Left ventricle myocardium superior (tissue), 1 donor: ENCODE data around the gene MTCL1. TPM values are rescaled to one million over a fixed set of nuclear protein-coding genes. Genes with fewer than 3 reads are reported as not detected.

ENCODE experiments used
- ATAC-seq: fragments of 200-7000 bp; cut with Tn5 transposase; one replicate; pipeline ENCODE4 v1.9.1; 2020; ENCODE audit warnings: mild to moderate bottlenecking, moderate library complexity
- DNase-seq: peaks from one replicate; pipeline ENCODE4 v3.0.0-alpha.2; 2020
- intact Hi-C: fragments of 100-400 bp; cut with micrococcal nuclease; formaldehyde crosslinking; loops from one replicate; pipeline ENCODE4 v1.11.0; 2022
- long read RNA-seq: library from polyadenylated mRNA; unstranded; transcript quantifications from one replicate; pipeline ENCODE4 v2.0.0, GENCODE V29; 2021
- total RNA-seq: library from RNA; stranded (reverse); fragmentation: NEBNext Ultra II Directional; extraction: Animal tissue kit (Norgen Biotek cat#: 25700); gene quantifications from one replicate; pipeline ENCODE4 v1.2.1, GENCODE V29; 2021
- donor health status: DM: no; HTN: yes; CAD: no; lungs with severe emphysema.

MTCL1 gene
- total RNA-seq = 6.7 TPM
- long read RNA-seq, partial matches to known transcripts = 2 of 8 reads
- long read RNA-seq, other reads (novel, unspliced or antisense) = 4 of 8 reads

- ATAC-seq (peak; percentile 4), DNase-seq (peak; percentile 57)
- intact Hi-C loops = no loop called here
Observed at GRCh38 chr18:8705238-8705960, at the start of gene MTCL1. MTCL1 (plus strand) TSS chr18:8705556; CDS start chr18:8705661, 105 bp downstream.

- DNase-seq = no peak
- intact Hi-C loops = no loop called here
- no peak for ATAC-seq
Observed at GRCh38 chr18:8656232-8656631, 49.1 kb upstream of the MTCL1 start.

- DNase-seq (no peak), ATAC-seq (no peak)
- intact Hi-C loops = no loop called here
Observed at GRCh38 chr18:8657050-8657820, 48.1 kb upstream of the MTCL1 start.

GRCh38 chr18:8657873-8658470 lies 47.4 kb upstream of the MTCL1 start:
- ATAC-seq (no peak), DNase-seq (no peak)

GRCh38 chr18:8658858-8659485 lies 46.4 kb upstream of the MTCL1 start:
- intact Hi-C loops = no loop called here
- DNase-seq (no peak), ATAC-seq (no peak)

More at GRCh38 chr18:8657873-8658470, 47.4 kb upstream of the MTCL1 start:
- intact Hi-C loops = no loop called here

GRCh38 chr18:8659609-8660242 lies 45.6 kb upstream of the MTCL1 start:
- DNase-seq = no peak
- intact Hi-C loops = no loop called here
- ATAC-seq = no peak

- DNase-seq = no peak
- no peak for ATAC-seq
- intact Hi-C loops = no loop called here
Observed at GRCh38 chr18:8660316-8660715, 45.0 kb upstream of the MTCL1 start.

- ATAC-seq = no peak
- intact Hi-C loops = no loop called here
- DNase-seq = no peak
Observed at GRCh38 chr18:8661754-8662559, 43.4 kb upstream of the MTCL1 start.

GRCh38 chr18:8662560-8663255 lies 42.6 kb upstream of the MTCL1 start:
- DNase-seq (no peak), ATAC-seq (no peak)
- intact Hi-C loops = no loop called here

- intact Hi-C loops = no loop called here
- no peak for ATAC-seq
- no peak for DNase-seq
Observed at GRCh38 chr18:8667846-8668245, 37.5 kb upstream of the MTCL1 start.

- ATAC-seq = no peak
- intact Hi-C loops = no loop called here
Observed at GRCh38 chr18:8668381-8668780, 37.0 kb upstream of the MTCL1 start.

GRCh38 chr18:8669571-8669970 lies 35.8 kb upstream of the MTCL1 start:
- no peak for DNase-seq
- intact Hi-C loops = no loop called here
- ATAC-seq = no peak

More at GRCh38 chr18:8668381-8668780, 37.0 kb upstream of the MTCL1 start:
- no peak for DNase-seq

GRCh38 chr18:8673256-8674209 lies 31.8 kb upstream of the MTCL1 start:
- ATAC-seq (no peak), DNase-seq (no peak)
- intact Hi-C loops = no loop called here

- intact Hi-C loops = no loop called here
- DNase-seq = no peak
- no peak for ATAC-seq
Observed at GRCh38 chr18:8675057-8675456, 30.3 kb upstream of the MTCL1 start.

GRCh38 chr18:8681196-8681595 lies 24.2 kb upstream of the MTCL1 start:
- ATAC-seq = no peak
- no peak for DNase-seq
- intact Hi-C loops = no loop called here

- ATAC-seq = no peak
- DNase-seq = no peak
- intact Hi-C loops = no loop called here
Observed at GRCh38 chr18:8684577-8684976, 20.8 kb upstream of the MTCL1 start.
